ENCODE results near the gene PCYT2.
A peak's percentile ranks its signal among the peaks of the same experiment; 100 is the strongest.

PCYT2 gene

GRCh38 chr17:81888105-81888987, 22.9 kb downstream of the PCYT2 start:
- no peak for ATAC-seq
- TF ChIP-seq SNAI2 (CRISPR knock-in tag; IDR thresholded peaks at IDR 0.05) (no peak), CREB5 (CRISPR knock-in tag; IDR thresholded peaks at IDR 0.05; ENCODE audit: low read depth) (no peak), TCF4 (CRISPR knock-in tag; IDR thresholded peaks at IDR 0.05; ENCODE audit: borderline replicate concordance) (no peak), OSR1 (CRISPR knock-in tag; IDR thresholded peaks at IDR 0.05) (no peak)

GRCh38 chr17:81885869-81886548, 25.2 kb downstream of the PCYT2 start:
- peak; percentile 42 for ATAC-seq
- no peak for TF ChIP-seq POU6F1 (CRISPR knock-in tag; IDR thresholded peaks at IDR 0.05; ENCODE audit: borderline replicate concordance, low read depth)
- TF ChIP-seq TSHZ2 (CRISPR knock-in tag; IDR thresholded peaks at IDR 0.05) = no peak
- TF ChIP-seq BACH2 (CRISPR knock-in tag; IDR thresholded peaks at IDR 0.05; ENCODE audit: borderline replicate concordance) = no peak

GRCh38 chr17:81885454-81885853, 25.7 kb downstream of the PCYT2 start:
- ATAC-seq = no peak
- TF ChIP-seq CSRNP3 (CRISPR knock-in tag; IDR thresholded peaks at IDR 0.05) (no peak), ISL1 (CRISPR knock-in tag; IDR thresholded peaks at IDR 0.05) (no peak), PATZ1 (CRISPR knock-in tag; IDR thresholded peaks at IDR 0.05; ENCODE audit: borderline replicate concordance) (no peak), ZNF8 (CRISPR knock-in tag; IDR thresholded peaks at IDR 0.05) (no peak), TCF4 (CRISPR knock-in tag; IDR thresholded peaks at IDR 0.05; ENCODE audit: borderline replicate concordance) (no peak), ESRRG (CRISPR knock-in tag; IDR thresholded peaks at IDR 0.05) (no peak), RARB (CRISPR knock-in tag; IDR thresholded peaks at IDR 0.05) (no peak), GLIS3 (CRISPR knock-in tag; IDR thresholded peaks at IDR 0.05) (no peak), POU6F1 (CRISPR knock-in tag; IDR thresholded peaks at IDR 0.05; ENCODE audit: borderline replicate concordance, low read depth) (no peak), CREB5 (CRISPR knock-in tag; IDR thresholded peaks at IDR 0.05; ENCODE audit: low read depth) (no peak), ZNF565 (CRISPR knock-in tag; conservative IDR thresholded peaks at IDR 0.05; ENCODE audit: low read depth) (no peak), PPARA (CRISPR knock-in tag; IDR thresholded peaks at IDR 0.05; ENCODE audit: borderline replicate concordance) (no peak)

Measured in SK-N-SH treated with all-trans-retinoic acid at 6 μM for 48 hours (cell line).